GM23248 (cell line): ENCODE results near the gene TOX4.

ENCODE experiments used
- EZH2 ChIP-seq: fragments of 200-600 bp; sonication (generic); IDR thresholded peaks from 2 replicates; pipeline ENCODE4 v1.6.1; 2018; ENCODE audit warnings: antibody characterized with exemption, mild to moderate bottlenecking; ENCODE audit not compliant: insufficient read depth, poor library complexity, severe bottlenecking
- EZH2phosphoT487 ChIP-seq: fragments of 200-600 bp; sonication (generic); IDR thresholded peaks from 2 replicates; pipeline ENCODE4 v1.6.1; 2018; ENCODE audit warnings: antibody characterized with exemption, moderate library complexity, mild to moderate bottlenecking, low read depth; ENCODE audit not compliant: insufficient read depth

DNA sequence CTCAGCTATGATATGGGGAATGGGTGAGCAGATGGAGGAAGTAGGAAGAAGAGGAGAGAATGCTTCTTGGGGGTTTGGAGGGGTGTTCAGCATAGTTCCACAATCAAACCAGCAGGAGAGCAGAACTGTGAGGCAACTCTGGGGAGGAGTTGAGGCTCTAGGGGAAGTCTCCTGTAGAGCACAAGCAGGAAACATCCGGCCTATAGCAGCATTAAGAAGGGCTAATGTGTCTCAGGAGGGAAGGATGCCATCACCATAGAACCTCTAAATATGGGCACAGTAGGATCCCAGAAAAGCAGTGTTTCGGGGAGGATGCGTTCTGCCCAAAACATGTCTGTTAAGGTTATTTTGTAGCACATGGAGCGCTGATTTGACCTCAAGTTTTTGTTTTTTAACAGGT, 57.6 kb downstream of the TOX4 start:
- TF ChIP-seq EZH2phosphoT487 (no peak), EZH2 (no peak)
